ENCODE measurements around the gene TMEM208.

- TF ChIP-seq CTCF (IDR thresholded peaks at IDR 0.05) (no peak), POLR2A (IDR thresholded peaks at IDR 0.05; ENCODE audit: low read length) (no peak), BHLHE40 (IDR thresholded peaks at IDR 0.05; ENCODE audit: low read depth, low read length) (no peak), EP300 (IDR thresholded peaks at IDR 0.05) (no peak), JUNB (IDR thresholded peaks at IDR 0.05) (no peak), EHF (CRISPR knock-in tag; IDR thresholded peaks at IDR 0.05) (no peak), ESRRA (IDR thresholded peaks at IDR 0.05; ENCODE audit: borderline replicate concordance, low read length) (no peak), RFX5 (IDR thresholded peaks at IDR 0.05) (no peak), RAD21 (conservative IDR thresholded peaks at IDR 0.05 in 1 of 2, IDR thresholded peaks at IDR 0.05 in 1 of 2) (no peak), USF2 (IDR thresholded peaks at IDR 0.05) (no peak)
- TF ChIP-seq, protein P1, sequence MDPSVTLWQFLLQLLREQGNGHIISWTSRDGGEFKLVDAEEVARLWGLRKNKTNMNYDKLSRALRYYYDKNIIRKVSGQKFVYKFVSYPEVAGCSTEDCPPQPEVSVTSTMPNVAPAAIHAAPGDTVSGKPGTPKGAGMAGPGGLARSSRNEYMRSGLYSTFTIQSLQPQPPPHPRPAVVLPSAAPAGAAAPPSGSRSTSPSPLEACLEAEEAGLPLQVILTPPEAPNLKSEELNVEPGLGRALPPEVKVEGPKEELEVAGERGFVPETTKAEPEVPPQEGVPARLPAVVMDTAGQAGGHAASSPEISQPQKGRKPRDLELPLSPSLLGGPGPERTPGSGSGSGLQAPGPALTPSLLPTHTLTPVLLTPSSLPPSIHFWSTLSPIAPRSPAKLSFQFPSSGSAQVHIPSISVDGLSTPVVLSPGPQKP (IDR thresholded peaks at IDR 0.05; ENCODE audit: low read depth, low read length), result no peak
Measured at GRCh38 chr16:67193536-67193935, 33.4 kb upstream of the TMEM208 start.

All from A549 (cell line).